NCI-H2196 treated with DMSO at 0.1 percent for 48 hours (cell line): ENCODE measurements around the gene GPR26.
"Not testable (repeated sequence)": the region's sequence is repeated elsewhere in the genome, so short reads cannot be mapped to it uniquely, and the experiment has no call there.

Experiments used
- DNase-seq: peaks from one replicate; lab custom pipeline; 2025; ENCODE audit not compliant: unreplicated experiment; lab: John Stamatoyannopoulos, UW

The GPR26 gene

GRCh38 chr10:123704076-123704475 lies 37.9 kb downstream of the GPR26 start:
- DNase-seq: no peak

DNA sequence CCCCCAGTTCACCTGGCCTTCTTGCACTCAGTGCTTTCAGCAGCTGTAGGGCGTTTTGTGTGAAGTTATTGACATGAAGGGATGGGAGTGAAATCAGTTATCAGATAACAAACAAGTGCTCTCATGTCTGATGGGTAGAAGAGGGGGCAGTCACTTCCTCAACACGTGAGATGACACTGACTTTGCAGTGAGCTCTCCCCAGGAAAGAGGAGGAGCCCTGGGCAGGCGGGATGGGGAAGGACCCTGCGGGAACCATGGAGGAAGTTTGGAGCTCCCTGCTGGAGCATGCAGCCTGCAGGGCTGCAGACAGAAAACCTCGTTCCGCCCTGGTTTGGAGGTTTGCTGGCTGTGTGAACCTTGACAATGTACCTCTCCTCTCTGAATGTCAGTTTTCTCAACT lies 38.7 kb downstream of the GPR26 start:
- DNase-seq: no peak

DNA sequence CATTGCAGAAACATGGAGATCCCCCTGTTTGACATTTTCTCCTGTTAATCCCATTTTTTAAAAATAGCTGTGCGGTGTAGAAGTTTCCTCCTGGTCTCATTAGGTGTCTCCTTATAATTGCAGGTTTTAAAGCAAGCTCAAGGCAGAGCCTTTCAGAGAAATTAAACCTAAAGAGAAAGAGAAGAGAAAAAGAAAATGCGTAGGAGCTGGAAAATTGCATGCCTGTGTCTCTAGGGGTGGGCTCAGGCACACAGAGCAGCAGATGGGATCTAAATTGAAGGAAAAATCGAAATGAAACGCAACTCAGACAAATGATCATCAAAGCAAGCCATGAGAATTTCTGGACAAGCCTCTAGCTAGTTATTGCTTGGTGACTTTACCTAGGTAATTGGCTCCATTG lies 40.1 kb downstream of the GPR26 start:
- no peak for DNase-seq

DNA sequence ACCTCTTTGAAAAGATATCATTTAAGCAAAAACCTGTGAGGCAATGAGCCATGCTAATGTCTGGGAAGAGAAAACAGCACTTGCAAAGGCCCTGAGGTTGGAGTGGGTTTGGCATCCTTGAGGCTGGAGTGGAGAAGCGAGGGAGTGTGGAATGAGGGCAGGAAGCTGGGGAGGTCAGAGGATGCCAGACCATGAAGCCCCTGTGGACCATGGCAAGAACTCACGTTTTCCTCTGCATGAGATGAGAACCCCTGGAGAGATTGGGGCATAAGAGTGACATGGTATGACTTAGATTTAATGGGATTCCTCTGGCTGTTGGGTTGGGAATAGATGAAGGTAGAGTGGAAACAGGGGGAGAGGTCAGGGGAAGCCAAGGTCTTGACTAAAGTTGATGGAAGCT lies 49.4 kb downstream of the GPR26 start:
- no peak for DNase-seq

- DNase-seq: no peak
Measured at GRCh38 chr10:123717336-123717735, 51.2 kb downstream of the GPR26 start.

GRCh38 chr10:123718544-123719060 lies 52.4 kb downstream of the GPR26 start:
- no peak for DNase-seq

- DNase-seq: no peak
Measured at GRCh38 chr10:123720536-123720935, 54.4 kb downstream of the GPR26 start.

DNA sequence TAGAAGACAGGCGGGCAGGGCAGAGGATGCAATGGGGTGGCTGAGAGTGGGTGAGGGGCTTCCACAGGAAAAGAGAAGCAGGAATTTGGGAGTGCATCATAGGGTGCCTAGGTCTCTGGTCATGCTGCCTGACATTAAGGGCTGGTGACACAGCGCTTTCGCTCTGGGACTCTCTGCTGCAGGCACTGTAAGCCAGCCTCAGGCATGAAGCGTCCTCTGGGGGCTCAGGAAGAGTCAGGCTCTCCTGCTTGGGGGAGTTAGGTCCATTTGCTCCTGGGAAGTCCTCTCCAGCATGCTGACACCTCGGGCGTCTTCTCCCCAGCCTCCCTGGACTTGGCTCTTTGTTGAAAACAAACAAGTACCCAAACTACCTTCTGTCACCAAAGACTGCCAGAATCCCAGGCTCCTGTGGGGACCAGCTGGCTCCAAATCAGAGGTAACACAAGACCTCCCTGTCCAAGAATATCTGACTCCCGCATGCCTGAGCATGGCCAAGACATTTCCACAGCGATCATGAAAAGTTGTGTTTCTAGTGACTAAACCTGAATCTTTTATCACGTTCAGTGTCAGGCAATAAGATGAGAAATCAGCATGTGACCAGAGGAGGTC lies 55.4 kb downstream of the GPR26 start:
- no peak for DNase-seq

DNA sequence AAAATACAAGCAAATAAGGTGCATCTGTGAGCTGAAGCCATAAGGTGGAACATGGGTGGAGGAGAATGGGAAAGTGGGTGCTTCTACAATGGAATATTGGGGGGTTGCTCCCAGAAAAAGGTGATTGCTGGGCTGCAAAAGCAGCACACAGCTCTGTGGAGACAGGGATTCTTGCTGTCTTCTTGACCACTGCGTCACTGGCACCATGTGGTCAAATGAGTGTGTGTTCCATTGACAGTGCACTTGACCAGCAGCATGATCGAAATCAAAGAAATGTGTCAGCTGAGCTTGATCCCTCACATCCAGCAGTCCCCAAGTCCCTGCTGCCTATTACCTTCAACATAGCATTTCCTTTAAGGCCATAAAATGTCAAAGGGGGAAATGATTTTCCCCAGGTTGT lies 56.2 kb downstream of the GPR26 start:
- no peak for DNase-seq

- DNase-seq: no peak
Measured at GRCh38 chr10:123724747-123725146, 58.6 kb downstream of the GPR26 start.

GRCh38 chr10:123726381-123726780 lies 60.2 kb downstream of the GPR26 start:
- no peak for DNase-seq

GRCh38 chr10:123726836-123727235 lies 60.7 kb downstream of the GPR26 start:
- no peak for DNase-seq

- DNase-seq: no peak
Measured at GRCh38 chr10:123729523-123729922, 63.4 kb downstream of the GPR26 start.

DNA sequence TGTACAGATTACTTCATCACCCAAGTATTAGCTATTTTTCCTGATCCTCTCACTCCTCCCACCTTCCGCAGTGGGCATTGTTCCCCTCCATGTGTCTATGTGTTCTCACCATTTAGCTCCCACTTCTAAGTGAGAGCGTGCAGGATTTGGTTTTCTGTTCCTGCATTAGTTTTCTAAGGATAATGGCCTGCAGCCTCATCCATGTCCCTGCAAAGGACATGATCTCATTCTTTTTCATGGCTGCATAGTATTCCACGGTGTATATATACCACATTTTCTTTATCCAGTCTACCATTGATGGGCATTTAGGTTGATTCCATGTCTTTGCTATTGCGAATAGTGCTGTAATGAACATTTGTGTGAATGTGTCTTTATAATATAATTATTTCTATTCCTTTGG lies 70.8 kb downstream of the GPR26 start:
- DNase-seq: not testable (repeated sequence)

- DNase-seq: no peak
Measured at GRCh38 chr10:123741146-123741545, 75.0 kb downstream of the GPR26 start.

- no peak for DNase-seq
Measured at GRCh38 chr10:123741711-123742110, 75.6 kb downstream of the GPR26 start.

GRCh38 chr10:123742751-123743440 lies 76.7 kb downstream of the GPR26 start:
- DNase-seq: no peak

DNA sequence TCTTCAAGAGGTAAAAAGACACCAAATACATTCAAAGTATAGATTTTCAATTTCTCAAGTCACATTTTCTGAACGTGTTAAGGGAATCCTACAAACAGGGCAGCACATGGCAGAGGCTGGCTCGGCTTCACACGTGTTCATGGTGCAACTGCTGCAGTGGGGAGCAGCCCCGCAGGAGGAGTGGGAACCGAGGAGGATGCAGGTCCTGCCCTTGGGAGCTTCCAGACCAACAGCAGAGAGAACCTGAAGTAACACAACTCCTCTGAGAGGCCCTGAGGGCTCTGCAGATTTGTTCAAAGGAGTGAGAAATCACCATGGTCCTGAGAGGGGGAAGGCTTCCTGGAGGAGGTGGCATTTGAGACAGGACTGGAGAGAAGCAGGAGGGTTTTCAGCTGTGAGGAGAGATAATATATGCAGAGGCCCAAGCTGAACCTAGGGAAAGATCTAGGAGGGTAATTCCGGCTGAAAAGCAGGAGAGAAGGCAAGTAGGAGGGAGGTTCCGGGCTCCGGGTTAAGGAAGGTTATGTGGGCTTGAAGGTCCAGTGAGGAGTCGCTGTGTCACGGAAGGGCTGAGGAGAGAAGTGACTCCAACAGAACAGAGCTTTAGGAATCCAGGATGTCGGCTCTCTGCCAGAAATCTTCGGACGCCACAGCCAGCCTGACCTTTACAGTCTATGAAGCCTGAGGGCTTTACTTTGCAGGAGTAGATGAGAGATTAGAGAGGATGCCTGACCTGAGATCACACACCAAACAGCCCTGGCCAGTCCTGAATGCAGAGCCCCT lies 77.5 kb downstream of the GPR26 start:
- DNase-seq: no peak

- no peak for DNase-seq
Measured at GRCh38 chr10:123744224-123744536, 78.0 kb downstream of the GPR26 start.
